HEK293T (cell line): ENCODE data around the gene QKI.

ENCODE experiments used
- CTCF ChIA-PET: fragments of 350-600 bp; formaldehyde crosslinking; extraction: SDS; loops from one replicate; lab custom pipeline; 2021; ENCODE audit warnings: antibody characterized with exemption, inconsistent platforms; lab: Yijun Ruan, JAX
- POLR2A ChIA-PET: fragments of 350-600 bp; formaldehyde crosslinking; extraction: SDS; loops from one replicate; lab custom pipeline; 2020; ENCODE audit warnings: antibody characterized with exemption, inconsistent platforms; lab: Yijun Ruan, JAX
- DNase-seq: peaks from one replicate; pipeline ENCODE4 v3.0.0; 2012; ENCODE audit warnings: mixed read lengths; ENCODE audit errors: extremely low spot score
- ARNT ChIP-seq: fragments of 450-650 bp; IDR thresholded peaks from 2 replicates; pipeline ENCODE4 v1.6.1; 2017; ENCODE audit warnings: mild to moderate bottlenecking
- BHLHE40 ChIP-seq: fragments of 450-650 bp; IDR thresholded peaks from 2 replicates; pipeline ENCODE4 v1.6.1; 2016; ENCODE audit warnings: mild to moderate bottlenecking, moderate library complexity, borderline replicate concordance
- CTBP1 ChIP-seq: fragments of 450-650 bp; IDR thresholded peaks from 2 replicates; pipeline ENCODE4 v1.6.1; 2016; ENCODE audit warnings: borderline replicate concordance
- ELF4 ChIP-seq: fragments of 450-650 bp; IDR thresholded peaks from 2 replicates; pipeline ENCODE4 v1.6.1; 2017; ENCODE audit warnings: antibody characterized with exemption
- FOXA1 ChIP-seq: fragments of 450-650 bp; IDR thresholded peaks from 2 replicates; pipeline ENCODE4 v1.6.1; 2016; ENCODE audit warnings: mild to moderate bottlenecking
- FOXK2 ChIP-seq: fragments of 450-650 bp; IDR thresholded peaks from 2 replicates; pipeline ENCODE4 v1.6.1; 2016; ENCODE audit warnings: mild to moderate bottlenecking
- FOXM1 ChIP-seq: fragments of 450-650 bp; IDR thresholded peaks from 2 replicates; pipeline ENCODE4 v1.6.1; 2017; ENCODE audit warnings: mild to moderate bottlenecking, borderline replicate concordance
- HDGF ChIP-seq: fragments of 450-650 bp; IDR thresholded peaks from 2 replicates; pipeline ENCODE4 v1.6.1; 2017; ENCODE audit warnings: antibody characterized with exemption, borderline replicate concordance
- L3MBTL2 ChIP-seq: fragments of 450-650 bp; conservative IDR thresholded peaks from 2 replicates; pipeline ENCODE4 v1.6.1; 2016; ENCODE audit warnings: mild to moderate bottlenecking
- LEF1 ChIP-seq: fragments of 450-650 bp; IDR thresholded peaks from 2 replicates; pipeline ENCODE4 v1.6.1; 2017; ENCODE audit warnings: mild to moderate bottlenecking, borderline replicate concordance
- NFRKB ChIP-seq: fragments of 450-650 bp; IDR thresholded peaks from 2 replicates; pipeline ENCODE4 v1.6.1; 2016; ENCODE audit warnings: mild to moderate bottlenecking, moderate library complexity
- SP1 ChIP-seq: fragments of 450-650 bp; IDR thresholded peaks from 2 replicates; pipeline ENCODE4 v1.6.1; 2017
- SUZ12 ChIP-seq: fragments of 450-650 bp; IDR thresholded peaks from 2 replicates; pipeline ENCODE4 v1.6.1; 2016; ENCODE audit warnings: mild to moderate bottlenecking
- TARDBP ChIP-seq: fragments of 450-650 bp; IDR thresholded peaks from 2 replicates; pipeline ENCODE4 v1.6.1; 2016
- ZNF384 ChIP-seq: fragments of 450-650 bp; IDR thresholded peaks from 2 replicates; pipeline ENCODE4 v1.6.1; 2016
- TF ChIP-seq, protein P1 (sequence below): fragments of 450-650 bp; IDR thresholded peaks from 2 replicates; pipeline ENCODE4 v1.6.1; 2016

Gene QKI

DNA sequence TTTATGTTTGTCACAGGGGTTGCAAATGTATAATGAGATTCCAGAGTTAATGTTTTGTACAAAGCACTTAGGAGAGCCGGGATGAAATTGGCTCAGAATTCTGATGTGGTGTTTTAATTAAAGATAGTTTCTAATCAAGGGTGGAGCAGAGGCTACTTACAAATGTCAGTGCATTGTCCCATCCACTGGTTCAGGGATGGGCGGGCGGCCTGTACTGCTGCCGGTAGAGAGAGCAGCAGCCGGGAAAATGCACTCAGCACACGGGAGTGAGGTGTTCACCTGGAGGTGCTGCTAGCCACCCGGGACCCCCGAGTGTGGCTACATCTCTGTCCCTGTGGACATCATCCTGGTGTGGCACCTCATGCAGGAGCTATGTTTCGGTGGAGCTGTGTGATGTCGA lies 193.3 kb downstream of the QKI start:
- TF ChIP-seq, protein P1, sequence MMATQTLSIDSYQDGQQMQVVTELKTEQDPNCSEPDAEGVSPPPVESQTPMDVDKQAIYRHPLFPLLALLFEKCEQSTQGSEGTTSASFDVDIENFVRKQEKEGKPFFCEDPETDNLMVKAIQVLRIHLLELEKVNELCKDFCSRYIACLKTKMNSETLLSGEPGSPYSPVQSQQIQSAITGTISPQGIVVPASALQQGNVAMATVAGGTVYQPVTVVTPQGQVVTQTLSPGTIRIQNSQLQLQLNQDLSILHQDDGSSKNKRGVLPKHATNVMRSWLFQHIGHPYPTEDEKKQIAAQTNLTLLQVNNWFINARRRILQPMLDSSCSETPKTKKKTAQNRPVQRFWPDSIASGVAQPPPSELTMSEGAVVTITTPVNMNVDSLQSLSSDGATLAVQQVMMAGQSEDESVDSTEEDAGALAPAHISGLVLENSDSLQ = no peak
- TF ChIP-seq ARNT = no peak
- TF ChIP-seq SUZ12 = no peak
- TF ChIP-seq SP1 = no peak
- TF ChIP-seq NFRKB = no peak
- no peak for TF ChIP-seq ELF4
- TF ChIP-seq L3MBTL2 = no peak
- TF ChIP-seq HDGF = no peak
- DNase-seq = no peak
- ChIA-PET CTCF (no interaction called here), POLR2A (no interaction called here)

DNA sequence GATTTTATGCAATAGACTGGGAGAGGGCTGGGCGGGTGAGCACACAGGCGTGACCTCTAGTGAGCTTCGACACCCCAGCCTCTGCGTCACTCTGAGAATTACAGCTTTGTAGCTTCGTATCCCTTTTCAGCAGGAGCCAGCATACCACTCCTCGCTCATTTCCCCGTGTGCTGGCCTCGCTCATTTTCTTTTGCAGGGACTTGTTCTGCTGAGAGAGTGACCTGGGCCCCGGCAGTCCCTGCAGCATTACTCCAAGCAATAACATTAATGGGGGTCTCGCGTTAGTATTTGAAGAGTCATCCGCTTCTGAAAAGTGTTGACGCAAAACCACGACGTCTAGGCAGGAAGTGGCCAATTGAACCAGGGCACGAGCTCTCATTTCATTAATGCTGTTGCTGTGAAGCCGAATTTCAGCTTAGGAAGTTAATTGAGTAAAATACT lies 193.7 kb downstream of the QKI start:
- POLR2A ChIA-PET = no interaction called here
- CTCF ChIA-PET = no interaction called here
- DNase-seq = no peak
- TF ChIP-seq SUZ12 (no peak), SP1 (no peak), ARNT (no peak), NFRKB (no peak)

DNA sequence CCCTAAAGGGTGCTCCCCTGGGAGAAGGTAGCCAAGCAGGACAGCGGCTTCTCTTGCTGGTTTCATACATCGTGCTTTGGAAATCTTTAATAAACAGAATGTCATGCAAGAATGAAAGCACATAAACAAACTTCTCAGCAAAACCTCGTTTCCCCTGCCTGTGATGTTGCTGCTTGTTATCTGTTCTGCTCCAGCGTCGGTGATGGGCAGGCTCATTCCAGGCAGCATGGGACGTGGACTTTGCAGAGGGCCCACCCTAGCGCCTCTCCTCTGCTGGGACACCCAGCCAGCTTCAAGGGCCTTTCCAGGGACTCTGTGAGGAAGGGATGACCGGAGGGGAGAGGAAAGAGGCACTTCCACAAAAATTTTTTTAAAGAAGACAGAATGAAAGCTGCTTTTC lies 197.7 kb downstream of the QKI start:
- ChIA-PET CTCF (no interaction called here), POLR2A (no interaction called here)
- TF ChIP-seq NFRKB = no peak
- TF ChIP-seq FOXM1 = no peak
- DNase-seq = no peak

DNA sequence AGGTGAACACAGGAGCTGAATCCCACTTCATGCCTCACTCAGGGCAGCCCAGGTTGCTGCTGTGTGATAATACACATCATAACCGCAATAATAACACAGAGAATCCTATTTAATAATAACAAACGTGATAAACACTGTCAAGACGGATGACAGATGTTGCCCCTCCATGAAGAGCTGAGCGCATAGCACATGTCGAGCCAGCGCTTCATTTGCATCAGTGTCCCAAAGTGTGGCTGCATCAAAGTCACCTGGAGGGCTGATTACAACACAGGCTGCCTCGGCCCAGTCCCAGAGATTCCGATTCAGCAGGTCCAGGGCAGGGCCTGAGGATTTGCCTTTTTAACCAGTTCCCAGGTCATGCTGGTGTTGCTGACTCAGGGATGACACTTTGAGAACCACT lies 198.5 kb downstream of the QKI start:
- ChIA-PET CTCF (no interaction called here), POLR2A (no interaction called here)
- TF ChIP-seq FOXM1 = no peak
- no peak for TF ChIP-seq ZNF384
- TF ChIP-seq LEF1 = no peak
- no peak for TF ChIP-seq TARDBP
- no peak for TF ChIP-seq NFRKB
- no peak for TF ChIP-seq CTBP1
- no peak for TF ChIP-seq FOXK2
- TF ChIP-seq, protein P1 = no peak
- no peak for TF ChIP-seq L3MBTL2
- TF ChIP-seq ARNT = no peak
- TF ChIP-seq SP1 = no peak
- TF ChIP-seq SUZ12 = no peak
- no peak for TF ChIP-seq FOXA1
- DNase-seq = no peak

DNA sequence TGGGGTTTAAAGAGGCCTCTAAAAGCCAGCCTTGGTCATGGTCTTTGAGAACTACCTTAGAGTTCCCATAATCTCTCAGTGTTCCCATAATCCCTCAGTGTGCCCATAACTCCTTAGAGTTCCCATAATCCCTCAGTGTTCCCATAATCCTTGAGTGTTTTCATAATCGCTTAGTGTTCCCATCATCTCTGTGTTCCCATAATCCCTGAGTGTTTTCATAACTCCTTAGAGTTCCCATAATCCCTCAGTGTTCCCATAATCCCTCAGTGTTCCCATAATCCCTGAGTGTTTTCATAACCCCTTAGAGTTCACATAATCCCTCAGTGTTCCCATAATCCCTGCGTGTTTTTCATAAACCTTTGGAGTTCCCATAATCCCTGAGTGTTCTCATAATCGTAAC lies 199.2 kb downstream of the QKI start:
- no peak for DNase-seq
- ChIA-PET POLR2A (no interaction called here), CTCF (no interaction called here)
- no peak for TF ChIP-seq ZNF384
- TF ChIP-seq SP1 = no peak
- no peak for TF ChIP-seq TARDBP
- no peak for TF ChIP-seq FOXA1
- no peak for TF ChIP-seq NFRKB
- no peak for TF ChIP-seq CTBP1
- no peak for TF ChIP-seq FOXM1
- TF ChIP-seq L3MBTL2 = no peak
- no peak for TF ChIP-seq ELF4
- TF ChIP-seq FOXK2 = no peak
- TF ChIP-seq HDGF = no peak
- no peak for TF ChIP-seq SUZ12
- no peak for TF ChIP-seq LEF1
- no peak for TF ChIP-seq ARNT
- no peak for TF ChIP-seq BHLHE40
- TF ChIP-seq, protein P1 = no peak

DNA sequence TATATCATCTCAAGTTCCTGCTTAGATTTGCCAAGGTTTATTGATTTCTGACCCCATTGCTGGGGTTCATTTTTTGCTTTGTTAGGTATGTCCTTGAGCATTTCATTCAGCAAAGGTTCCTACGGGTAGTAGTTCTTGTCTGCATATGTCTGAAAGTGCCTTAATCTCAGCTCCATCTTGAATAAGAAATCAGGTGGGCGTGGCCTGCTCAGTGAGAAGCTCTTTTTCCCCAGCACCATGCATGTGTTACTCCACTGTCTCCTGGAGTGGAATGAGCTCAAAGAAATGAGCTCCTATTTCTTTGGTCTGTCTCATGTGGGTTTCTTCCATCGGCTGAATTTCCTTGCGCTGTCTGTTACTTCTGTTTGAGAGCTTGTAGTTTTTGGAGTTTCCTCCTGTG lies 201.9 kb downstream of the QKI start:
- no peak for DNase-seq
- POLR2A ChIA-PET = no interaction called here
- TF ChIP-seq, protein P1 = no peak
- TF ChIP-seq SP1 (no peak), ARNT (no peak)
- CTCF ChIA-PET = interaction anchor here (0.9 kb wide), 1 partner anchor 10 kb away, joined by 4 read pairs; no protein-coding TSS in a partner anchor

DNA sequence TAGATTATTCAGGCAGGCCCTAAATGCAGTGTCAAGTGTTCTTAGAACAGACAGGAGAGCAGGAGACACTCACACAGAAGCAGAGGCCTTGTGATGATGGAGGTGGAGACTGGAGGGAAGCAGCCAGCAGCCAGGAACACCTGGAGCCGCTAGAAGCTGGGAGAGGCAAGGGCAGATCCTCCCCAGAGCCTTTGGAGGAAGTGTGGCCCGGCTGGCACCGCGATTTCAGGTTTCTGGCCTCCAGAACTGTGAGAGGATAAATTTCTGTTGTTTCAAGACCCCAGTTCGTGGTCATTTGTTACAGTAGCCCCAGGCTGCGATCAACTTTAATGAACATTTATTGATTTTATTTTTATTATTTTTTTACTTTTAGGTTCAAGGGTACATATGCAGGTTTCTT lies 203.0 kb downstream of the QKI start:
- DNase-seq = no peak
- ChIA-PET CTCF (no interaction called here), POLR2A (no interaction called here)
- no peak for TF ChIP-seq ZNF384
- TF ChIP-seq SUZ12 = no peak
- no peak for TF ChIP-seq FOXA1

DNA sequence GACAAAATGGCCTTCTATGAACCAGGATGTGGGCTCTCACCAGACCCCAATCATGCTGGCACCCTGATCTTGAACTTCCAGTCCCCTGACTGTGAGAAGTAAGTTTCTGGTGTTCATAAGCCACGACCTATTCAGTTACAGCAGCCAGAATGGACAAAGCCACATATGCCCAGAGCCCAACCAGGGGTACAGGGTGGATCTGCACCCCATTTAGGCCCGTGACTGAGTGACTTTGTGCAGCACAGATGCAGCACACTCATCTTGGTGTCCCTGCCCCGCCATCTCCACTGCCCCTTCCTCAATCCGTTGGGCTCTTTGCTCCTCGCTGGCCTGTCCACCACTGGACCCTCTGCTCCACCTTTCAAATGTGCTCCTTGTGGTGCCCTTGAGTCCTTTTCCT lies 205.6 kb downstream of the QKI start:
- TF ChIP-seq SP1 = no peak
- no peak for TF ChIP-seq FOXK2
- no peak for TF ChIP-seq FOXM1
- no peak for TF ChIP-seq SUZ12
- no peak for TF ChIP-seq ARNT
- no peak for TF ChIP-seq NFRKB
- no peak for TF ChIP-seq FOXA1
- TF ChIP-seq, protein P1 = no peak
- no peak for TF ChIP-seq LEF1
- TF ChIP-seq L3MBTL2 = no peak
- ChIA-PET CTCF (no interaction called here), POLR2A (no interaction called here)
- DNase-seq = no peak
